Adipose tissue (tissue), 3 donors: Measurements from ENCODE around the gene RNF145. TPM values are rescaled to one million over a fixed set of nuclear protein-coding genes. Genes with fewer than 3 reads are reported as not detected.

Source experiments
- H3K27ac ChIP-seq: one replicate; pipeline ENCODE4 v1.5.1; 2013; ENCODE audit warnings: low read depth, low read length
- WGBS, 3 donors: extraction: QIAGEN DNeasy Blood & Tissue Kit; methylation state at CpG; one replicate each; pipeline ENCODE4 v1.1.7; 2013; 5-methylcytosine and 5-hydroxymethylcytosine counted together
- polyA plus RNA-seq, 3 donors: library from polyadenylated mRNA; stranded (reverse); fragments of 200-250 nt; gene quantifications; one replicate each; pipeline ENCODE4 v1.2.3, GENCODE V29; 2013
- donor health status: healthy with polysubstance abuse.
- donor health status: Bipolar disorder and iron deficiency.
- donor health status: healthy.

The RNF145 gene
- polyA plus RNA-seq, 3 donors = 11.6 to 40.8 (median 33.6) TPM

DNA sequence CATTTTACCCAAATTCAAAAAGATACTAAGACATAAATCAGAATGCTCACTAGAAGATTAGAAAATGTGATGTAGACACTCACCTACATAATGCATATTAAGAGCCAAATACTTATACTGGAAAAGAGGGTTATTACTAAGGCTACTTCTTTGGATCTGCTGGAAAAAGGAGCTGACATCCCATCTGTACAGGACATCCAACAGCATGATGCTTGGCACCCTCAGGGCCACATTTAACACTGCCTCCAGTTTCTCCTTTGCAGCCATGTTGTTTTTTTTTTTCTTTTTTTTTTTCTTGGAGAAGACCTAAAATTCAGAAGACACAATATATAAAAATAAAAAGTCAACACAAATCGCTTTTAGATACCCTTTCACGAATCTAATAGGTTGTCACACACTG lies 6.0 kb downstream of the RNF145 start:
- WGBS, 3 donors = 86 to 88% (median 88%) methylated on average over 2 of the region's 2 CpGs

DNA sequence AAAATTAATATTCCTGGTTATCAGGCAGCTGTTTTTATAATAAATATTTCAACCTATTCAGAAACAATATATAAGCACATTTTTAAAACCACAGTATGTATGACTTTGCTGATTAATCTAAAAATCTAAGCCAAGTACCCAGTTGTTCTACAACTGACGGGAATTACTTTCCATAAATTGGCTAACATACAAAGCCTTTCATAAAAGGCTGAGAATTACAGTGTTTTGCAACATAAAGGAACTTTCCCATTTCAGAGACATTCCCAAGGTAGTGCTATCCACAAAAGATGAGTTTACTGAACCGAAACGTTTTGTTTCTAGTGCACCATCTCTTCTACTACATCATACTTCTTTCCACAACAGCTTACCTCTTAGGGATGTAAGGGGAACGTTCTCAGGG lies 7.2 kb downstream of the RNF145 start:
- no peak overlapping the region for H3K27ac ChIP-seq
- WGBS, 3 donors = 68 to 75% (median 74%) methylated on average over 4 of the region's 4 CpGs

More for the DNA sequence above, 6.0 kb downstream of the RNF145 start:
- no peak overlapping the region for H3K27ac ChIP-seq

DNA sequence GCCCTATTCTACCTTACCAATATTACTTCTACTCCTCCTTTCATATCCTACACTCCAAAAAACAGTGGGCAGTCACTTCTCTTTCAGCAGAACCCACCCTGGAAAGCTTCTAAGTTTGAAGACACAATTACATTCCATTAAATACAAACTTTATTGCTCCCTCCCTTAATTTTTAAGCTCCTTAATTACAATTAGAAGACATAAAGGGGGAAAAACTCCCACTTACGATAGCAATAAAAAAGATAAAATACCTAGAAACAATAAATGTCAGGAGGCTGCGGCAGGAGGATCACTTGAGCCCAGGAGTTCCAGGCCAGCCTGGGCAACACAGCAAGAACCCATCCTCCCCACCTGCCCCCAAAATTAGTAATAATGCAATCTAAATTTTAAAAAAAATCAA lies 9.6 kb downstream of the RNF145 start:
- H3K27ac ChIP-seq = no peak overlapping the region
- WGBS, 3 donors = 96 to 100% (median 96%) methylated on average over 2 of the region's 2 CpGs

DNA sequence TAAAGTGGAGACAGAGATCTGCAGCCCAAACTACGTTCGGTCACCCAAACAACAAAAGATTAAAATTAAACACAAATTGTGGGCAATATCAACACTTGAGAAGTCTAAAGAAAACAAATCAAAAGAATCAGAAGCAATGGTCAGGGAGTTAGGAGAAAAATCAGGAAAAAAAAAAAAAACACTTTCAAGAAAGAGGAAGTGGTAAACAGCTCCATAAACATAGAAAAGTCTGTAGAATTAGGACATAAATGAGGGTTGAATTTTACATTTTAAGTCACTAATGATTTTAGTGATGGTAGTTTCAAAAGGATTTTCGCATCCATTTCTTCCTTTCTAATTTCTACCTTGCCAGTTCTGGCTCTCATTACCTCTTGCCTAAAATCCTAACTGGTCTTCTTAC lies 10.1 kb downstream of the RNF145 start:
- H3K27ac ChIP-seq = no peak overlapping the region
- WGBS, 3 donors = 86 to 96% (median 90%) methylated on average over 3 of the region's 3 CpGs

DNA sequence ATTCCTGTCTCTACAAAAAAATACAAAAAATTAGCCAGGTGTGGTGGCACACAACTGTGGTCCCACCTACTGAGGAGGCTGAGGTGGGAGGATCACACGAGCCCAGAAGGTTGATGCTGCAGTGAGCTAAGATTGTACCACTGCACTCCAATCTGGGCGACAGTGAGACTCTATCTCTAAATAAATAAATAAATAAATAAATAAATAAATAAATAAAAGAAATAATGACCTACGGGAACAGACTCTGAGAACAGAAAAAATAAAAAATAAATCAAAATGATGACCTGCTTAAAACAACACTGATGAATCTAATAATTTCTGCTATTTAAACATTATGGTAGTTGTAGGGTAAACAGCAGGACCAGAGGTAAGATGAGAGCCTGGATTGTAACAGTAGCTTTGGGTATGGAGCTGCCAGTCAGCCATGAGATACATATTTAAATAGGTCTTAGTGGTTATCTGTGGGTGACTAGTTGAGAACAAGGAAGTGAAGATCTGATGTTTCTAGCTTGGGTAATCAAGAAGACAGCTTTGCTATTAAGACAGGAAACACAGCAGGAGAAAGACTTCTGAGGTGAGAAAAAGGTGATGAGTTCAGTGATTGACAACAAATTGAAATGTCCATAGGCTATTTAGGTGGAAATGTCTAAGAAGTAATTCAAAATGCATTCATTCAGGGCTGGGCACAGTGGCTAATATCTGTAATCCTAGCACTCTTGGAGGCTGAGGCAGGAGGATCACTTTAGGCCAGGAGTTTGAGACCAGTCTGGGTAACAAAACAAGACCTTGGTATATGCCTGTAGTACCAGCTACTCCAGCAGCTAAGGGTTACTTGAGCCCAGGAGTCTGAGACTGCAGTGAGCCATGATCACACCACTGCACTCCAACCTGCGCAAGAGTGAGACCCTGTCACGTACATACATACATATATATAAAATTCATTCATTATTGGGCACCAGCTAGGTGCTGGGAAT lies 11.0 kb downstream of the RNF145 start:
- no peak overlapping the region for H3K27ac ChIP-seq
- 95 to 98% (median 97%) methylated on average over 5 of the region's 5 CpGs for WGBS, 3 donors

DNA sequence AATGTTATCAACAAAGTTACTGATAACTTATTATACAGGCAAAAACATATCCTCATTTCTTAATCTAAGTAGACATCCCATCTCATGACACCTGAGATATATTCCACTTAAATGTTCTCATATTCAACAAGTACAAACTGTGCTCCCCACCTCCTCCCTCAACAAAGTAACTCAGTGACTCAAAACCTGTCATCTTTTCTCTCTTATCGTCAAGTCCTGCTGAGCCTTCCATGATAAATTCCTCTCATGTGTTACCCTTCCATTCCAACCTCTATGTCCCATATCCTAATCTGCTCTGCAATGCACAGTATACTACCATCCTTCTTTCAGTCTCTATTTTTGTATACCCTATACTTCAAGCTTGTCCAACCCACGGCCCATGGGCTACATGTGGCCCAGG lies 13.6 kb downstream of the RNF145 start:
- no peak overlapping the region for H3K27ac ChIP-seq
- 92 to 98% (median 95%) methylated on average over 2 of the region's 2 CpGs for WGBS, 3 donors

DNA sequence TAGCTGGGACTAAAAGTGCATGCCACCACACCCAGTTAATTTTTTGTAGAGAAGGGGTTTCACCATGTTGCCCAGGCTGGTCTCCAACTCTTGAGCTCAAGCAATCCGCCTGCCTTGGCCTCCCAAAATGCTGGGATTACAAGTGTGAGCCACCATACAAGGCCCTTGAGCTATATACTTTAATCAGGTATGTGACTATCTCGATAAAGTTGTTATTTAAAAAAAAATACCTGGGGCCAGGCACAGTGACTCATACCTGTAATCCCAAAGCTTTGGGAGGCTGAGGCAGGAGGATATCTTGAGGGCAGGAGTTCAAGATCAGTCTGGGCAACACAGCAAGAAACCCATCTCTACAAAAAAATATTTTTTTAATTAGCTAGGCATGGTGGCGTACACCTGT lies 19.2 kb downstream of the RNF145 start:
- no peak overlapping the region for H3K27ac ChIP-seq
- 97 to 98% (median 97%) methylated on average over 3 of the region's 3 CpGs for WGBS, 3 donors

DNA sequence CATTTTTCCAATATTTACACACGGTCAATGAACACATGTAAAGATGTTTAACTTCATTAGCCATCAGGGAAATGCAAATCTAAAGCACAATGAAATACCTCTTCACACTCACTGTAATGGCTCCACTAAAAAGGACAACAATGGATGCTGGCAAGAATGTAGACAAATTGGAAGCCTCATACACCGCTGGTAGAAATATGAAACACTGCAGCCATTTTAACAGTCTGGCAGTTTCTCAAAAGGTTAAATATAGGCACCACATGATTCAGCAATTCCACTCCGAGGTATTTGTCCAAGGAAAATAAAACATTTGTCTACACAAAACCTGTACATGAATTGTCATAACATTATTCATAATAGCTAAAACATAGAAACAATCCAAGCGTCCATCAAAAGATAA lies 20.0 kb downstream of the RNF145 start:
- H3K27ac ChIP-seq = no peak overlapping the region
- 80 to 88% (median 86%) methylated on average over 4 of the region's 4 CpGs for WGBS, 3 donors

DNA sequence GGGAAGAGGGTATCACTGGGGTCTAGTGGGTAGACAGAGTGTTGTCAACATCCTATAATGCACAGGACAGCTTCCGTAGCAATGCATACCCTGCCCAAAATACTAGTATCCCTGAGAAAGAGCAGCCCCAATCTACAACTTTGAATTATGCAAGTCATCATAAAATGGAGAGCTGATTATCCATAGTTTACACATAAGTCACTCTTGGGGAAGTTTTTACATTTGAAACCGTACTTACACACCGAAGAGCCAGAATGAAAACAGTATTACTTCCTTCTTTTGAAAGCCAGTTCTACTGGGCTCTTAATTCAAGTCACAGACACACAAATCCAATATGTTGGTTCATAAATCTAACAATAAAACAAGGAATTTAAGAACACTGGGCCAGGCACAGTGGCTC lies 21.6 kb downstream of the RNF145 start:
- WGBS, 3 donors = 76 to 92% (median 77%) methylated on average over 3 of the region's 3 CpGs
- no peak overlapping the region for H3K27ac ChIP-seq

DNA sequence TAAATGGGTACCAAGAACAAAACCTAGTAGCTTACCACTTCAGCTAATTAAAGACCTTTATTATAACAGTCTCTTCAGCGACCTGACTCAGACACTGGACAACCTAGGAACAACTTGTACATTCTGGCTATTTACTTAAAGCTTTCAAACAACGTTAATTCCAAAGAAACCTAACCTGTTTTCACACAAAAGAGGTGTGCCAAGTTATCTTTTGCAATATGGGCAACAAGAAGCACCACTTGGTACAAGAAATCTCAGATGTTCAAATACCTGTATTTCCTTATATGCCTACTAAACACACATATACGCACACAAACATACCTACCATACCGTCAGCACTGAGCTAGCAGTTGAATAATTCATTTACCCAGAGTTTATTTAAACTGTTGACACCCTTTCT lies 23.0 kb downstream of the RNF145 start:
- 62 to 94% (median 86%) methylated on average over 4 of the region's 4 CpGs for WGBS, 3 donors
- no peak overlapping the region for H3K27ac ChIP-seq

DNA sequence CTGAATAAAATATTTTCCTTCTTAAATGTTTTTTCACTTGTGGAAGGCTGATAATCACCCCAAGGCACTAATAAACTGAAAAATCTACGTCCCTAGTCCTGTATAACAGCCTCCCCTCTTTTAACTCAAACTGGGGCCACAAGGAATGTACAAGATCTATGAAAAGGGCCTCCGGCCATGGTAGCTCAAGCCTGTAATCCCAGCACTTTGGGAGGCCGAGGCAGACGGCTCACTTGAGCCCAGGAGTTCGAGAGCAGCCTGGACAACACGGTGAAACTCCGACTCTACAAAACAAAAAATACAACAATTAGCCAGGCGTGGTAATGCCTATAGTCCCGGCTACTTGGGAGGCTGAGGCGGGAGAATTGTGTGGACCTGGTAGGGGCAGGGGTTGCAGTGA lies 23.6 kb downstream of the RNF145 start:
- WGBS, 3 donors = 83 to 97% (median 86%) methylated on average over 10 of the region's 10 CpGs
- H3K27ac ChIP-seq = no peak overlapping the region

DNA sequence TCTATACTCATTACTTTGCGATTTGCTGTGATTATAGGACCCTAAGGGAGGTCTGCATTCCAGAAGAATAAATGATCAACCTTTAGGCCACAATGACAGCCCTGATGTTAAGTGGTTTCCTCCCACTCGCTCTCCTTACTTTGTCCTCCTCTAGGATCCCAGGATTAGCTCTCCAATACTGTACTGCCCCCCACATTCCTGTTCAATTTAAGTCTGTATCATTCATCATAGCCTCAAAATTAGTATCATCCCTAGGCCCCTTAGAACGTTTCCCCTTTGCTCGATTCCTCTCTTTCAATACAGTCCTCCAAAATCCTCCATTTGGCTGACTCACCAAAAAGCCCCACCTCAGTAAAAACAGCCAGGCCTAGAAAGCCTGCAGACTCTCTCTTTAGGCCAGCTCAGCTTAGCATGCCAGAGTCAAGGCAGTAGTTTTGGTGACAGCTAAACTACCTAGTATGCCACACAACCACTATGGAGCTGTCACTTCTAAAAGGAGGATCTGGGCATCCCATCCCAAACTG lies 24.4 kb downstream of the RNF145 start:
- WGBS, 3 donors = 44 to 69% (median 54%) methylated on average over 4 of the region's 4 CpGs
- H3K27ac ChIP-seq = no peak overlapping the region

DNA sequence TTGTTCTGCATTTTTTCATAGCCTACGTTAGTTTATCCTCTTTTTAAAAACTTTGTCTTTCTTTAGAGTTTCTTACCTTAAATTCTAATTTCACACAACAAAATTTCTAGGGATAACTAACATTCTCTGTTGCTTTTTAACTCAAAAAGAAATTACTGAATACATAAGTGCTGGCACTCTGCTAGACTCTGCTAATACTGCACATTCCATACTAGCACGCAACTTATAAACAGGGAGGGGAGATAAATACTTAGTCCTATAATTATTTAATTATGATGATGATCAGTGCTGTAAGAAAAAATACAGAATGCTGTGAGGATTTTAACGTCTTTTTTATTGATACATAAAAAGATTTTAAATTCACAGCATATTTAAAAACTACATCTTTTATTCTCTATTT lies 25.1 kb downstream of the RNF145 start:
- H3K27ac ChIP-seq = no peak overlapping the region
- WGBS, 3 donors = 73 to 87% (median 82%) methylated on average over 3 of the region's 3 CpGs

DNA sequence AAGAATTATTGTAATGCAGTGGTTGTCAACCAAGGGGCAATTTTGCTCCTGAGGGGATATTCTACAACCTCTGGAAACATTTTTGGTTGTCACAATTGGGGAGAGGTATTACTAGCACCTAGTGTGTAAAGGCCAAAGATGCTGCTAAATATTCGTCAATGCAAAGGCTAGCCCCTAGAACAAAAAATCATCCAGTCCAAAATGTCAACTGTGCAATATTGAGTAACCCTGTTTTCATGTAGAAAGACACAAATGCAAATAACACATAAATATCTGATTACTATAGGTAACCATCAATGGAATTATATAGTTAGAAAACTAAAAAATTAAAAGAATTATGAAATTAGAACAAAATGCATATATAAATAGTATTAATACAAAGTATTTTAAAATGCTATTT lies 26.1 kb downstream of the RNF145 start:
- no peak overlapping the region for H3K27ac ChIP-seq
- 0 to 91% (median 0%) methylated on average over 1 of the region's 1 CpG for WGBS, 3 donors

DNA sequence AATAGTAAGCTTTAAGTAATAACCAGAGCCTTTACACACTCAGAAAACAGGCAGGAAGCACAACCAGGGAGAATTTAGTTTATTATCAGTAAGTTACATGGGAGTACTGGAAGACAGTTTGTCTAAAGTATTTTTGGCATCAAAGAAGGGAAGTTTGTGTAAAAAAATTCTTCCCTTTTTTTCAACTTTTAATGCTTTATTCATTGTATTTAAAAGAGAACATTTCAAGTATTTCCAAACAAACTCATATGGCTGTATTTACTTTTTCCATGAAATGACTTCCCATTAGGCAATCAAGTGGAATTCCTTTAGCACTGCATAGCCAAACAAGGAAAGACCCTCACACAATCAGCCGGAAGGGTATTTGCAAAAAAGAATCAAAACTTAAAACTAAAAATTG lies 26.7 kb downstream of the RNF145 start:
- WGBS, 3 donors = 58 to 79% (median 63%) methylated on average over 1 of the region's 1 CpG
- no peak overlapping the region for H3K27ac ChIP-seq

DNA sequence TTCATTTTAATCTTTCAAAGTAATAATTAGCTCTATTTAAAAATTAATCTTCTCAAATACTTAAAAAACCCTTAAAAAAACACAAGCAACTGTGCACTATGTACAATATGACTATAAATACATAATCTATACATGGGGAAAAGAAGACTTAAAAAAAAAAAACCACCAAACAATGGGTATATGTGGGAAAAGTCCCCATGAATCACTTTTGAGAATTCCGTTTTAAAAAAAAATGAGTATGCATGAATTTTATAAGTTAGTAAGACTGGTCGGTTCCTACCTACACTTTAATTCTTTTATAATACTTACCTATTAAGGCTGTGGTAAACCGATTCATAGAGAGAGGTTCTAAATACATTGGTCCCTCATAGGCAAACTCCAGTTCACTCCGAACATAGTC lies 27.7 kb downstream of the RNF145 start:
- WGBS, 3 donors = 90 to 95% (median 90%) methylated on average over 4 of the region's 4 CpGs
- H3K27ac ChIP-seq = no peak overlapping the region

DNA sequence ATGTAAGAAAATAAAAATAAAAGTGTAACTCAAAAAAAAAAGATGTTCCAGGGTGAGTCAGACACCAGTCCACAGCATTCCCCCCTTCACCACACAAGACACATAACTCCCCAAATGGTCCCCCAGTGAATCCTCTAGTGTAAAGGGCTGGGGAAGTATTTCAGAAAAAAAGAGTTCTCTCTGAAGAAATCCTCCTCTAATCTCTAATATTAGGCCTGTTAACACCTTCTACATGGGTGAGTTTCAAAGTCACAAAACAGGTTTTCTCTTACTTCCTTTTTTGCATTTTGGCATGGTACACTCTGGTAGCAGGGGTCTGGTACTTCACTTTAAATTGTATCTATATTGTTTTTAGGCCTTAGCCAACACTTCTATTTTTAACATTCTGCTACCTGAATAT lies 28.2 kb downstream of the RNF145 start:
- no peak overlapping the region for H3K27ac ChIP-seq

DNA sequence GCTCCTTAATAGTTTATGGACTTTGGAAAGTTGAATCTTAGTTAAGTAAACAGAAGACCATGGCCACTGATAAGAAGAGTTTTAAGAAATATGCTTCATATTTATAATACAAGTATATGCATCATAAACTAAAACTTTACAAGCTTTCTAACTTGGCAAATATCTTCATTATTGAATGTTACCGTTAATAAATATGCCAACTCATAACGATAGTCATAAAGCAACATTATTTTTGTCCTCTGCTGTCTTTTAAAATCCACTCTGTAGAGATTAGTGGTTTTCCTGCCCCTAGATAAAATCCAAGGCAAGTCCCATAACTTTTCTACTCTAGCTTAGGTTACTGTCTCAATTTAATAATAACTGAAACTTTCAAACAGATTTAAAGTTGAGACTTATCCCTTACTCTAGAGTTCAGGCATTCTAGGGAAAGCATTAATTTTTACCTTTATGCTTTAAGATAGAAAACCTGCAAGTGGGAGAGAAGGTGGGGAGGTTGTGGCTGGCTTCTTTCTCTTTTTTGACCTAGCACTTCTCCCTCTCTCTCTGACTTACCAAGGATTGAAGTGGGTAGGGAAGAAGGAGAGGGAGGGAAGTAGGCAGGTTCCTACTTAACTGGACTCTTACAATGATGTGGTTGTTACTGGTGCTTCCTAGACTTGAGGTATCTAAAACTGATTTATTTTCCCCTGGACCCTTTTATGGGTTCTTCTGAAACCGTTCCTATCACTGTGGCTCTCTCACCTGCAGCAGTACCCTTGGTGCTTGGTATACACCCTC lies 29.6 kb downstream of the RNF145 start:
- H3K27ac ChIP-seq = no peak overlapping the region
- 56 to 71% (median 65%) methylated on average over 3 of the region's 3 CpGs for WGBS, 3 donors

DNA sequence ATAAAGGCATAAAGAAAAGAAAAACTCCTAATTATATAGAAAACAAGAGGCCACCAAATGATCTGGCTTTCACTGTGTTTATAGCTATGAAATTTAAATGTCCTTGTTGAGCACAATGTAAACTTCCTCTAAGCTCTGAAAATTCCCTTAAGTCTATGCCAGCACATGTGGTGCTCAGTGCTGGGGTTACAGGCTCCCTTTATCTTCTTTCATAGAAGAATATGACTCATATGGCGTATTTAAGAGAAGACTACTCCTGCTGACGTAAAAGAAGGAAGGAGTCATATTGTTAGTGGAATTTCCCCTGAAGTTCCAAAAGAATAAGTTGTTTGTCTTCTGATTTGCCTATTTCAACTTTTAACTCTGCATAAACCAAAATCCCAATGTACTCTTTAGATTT lies 30.4 kb downstream of the RNF145 start:
- H3K27ac ChIP-seq = no peak overlapping the region
- 47 to 60% (median 52%) methylated on average over 2 of the region's 2 CpGs for WGBS, 3 donors
